GM13976 (cell line): Measurements from ENCODE around the gene ACBD4.

Experiments used
- DNase-seq: peaks from one replicate; pipeline ENCODE4 v3.0.0; 2012; ENCODE audit warnings: low spot score
- in situ Hi-C: fragments of 300-500 bp; cut with MboI; formaldehyde crosslinking; loops from one replicate; pipeline ENCODE4 v1.12.0; 2022; ENCODE audit warnings: low sequenced_read_pairs, mixed read lengths, inconsistent platforms; ENCODE audit not compliant: unreplicated experiment
- TF ChIP-seq, protein P1 (sequence below): IDR thresholded peaks from 2 replicates; pipeline ENCODE4 v1.5.1; 2012; ENCODE audit warnings: borderline replicate concordance, mild to moderate bottlenecking; ENCODE audit not compliant: insufficient read depth; ENCODE audit errors: extremely low read depth, missing control alignments, control extremely low read depth

Gene ACBD4

GRCh38 chr17:45177563-45177962, 42.1 kb downstream of the ACBD4 start:
- in situ Hi-C loops, result no loop called here
- TF ChIP-seq, protein P1, sequence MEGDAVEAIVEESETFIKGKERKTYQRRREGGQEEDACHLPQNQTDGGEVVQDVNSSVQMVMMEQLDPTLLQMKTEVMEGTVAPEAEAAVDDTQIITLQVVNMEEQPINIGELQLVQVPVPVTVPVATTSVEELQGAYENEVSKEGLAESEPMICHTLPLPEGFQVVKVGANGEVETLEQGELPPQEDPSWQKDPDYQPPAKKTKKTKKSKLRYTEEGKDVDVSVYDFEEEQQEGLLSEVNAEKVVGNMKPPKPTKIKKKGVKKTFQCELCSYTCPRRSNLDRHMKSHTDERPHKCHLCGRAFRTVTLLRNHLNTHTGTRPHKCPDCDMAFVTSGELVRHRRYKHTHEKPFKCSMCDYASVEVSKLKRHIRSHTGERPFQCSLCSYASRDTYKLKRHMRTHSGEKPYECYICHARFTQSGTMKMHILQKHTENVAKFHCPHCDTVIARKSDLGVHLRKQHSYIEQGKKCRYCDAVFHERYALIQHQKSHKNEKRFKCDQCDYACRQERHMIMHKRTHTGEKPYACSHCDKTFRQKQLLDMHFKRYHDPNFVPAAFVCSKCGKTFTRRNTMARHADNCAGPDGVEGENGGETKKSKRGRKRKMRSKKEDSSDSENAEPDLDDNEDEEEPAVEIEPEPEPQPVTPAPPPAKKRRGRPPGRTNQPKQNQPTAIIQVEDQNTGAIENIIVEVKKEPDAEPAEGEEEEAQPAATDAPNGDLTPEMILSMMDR, result no peak

DNA sequence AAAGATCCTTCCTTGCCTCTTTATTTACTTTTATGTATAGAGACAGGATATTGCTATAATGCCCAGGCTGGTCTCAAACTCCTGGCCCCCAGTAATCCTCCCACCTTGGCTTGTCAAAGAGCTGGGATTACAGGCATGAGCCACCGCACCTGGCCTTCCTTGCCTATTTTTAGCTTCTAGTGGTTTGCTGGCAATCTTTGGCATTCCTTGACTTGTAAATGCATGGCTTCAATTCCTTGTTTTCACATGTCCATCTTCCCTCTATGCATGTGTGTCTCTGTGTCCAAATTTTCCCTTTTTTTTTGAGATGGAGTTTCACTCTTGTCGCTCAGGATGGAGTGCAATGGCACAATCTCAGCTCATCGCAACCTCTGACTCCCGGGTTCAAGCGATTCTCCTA, 48.7 kb downstream of the ACBD4 start:
- in situ Hi-C loops, result no loop called here

More at GRCh38 chr17:45177563-45177962, 42.1 kb downstream of the ACBD4 start:
- no peak for DNase-seq

DNA sequence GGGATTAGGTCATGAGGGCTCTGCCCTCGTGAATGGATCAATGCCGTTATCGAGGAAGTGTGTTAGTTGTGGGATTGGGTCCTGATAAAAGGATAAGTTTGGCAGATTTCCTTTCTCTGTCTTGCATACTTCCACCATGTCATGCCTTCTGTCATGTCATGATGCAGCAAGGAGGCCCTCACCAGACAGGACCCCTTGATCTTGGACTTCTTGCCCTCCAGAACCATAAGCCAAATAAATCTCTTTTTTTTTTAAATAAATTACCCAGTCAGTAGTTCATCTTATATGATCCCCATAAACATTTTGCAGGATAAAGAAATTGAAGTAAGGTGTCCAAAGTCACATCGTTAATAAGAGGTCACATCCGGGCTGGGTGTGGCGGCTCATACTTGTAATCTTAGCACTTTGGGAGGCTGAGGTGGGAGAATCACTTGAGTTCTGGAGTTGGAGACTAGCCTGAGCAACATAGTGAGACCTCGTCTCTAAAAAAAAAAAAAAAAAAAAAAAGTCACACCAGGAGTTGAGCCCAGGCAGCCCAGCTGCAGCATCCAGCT, 51.4 kb downstream of the ACBD4 start:
- in situ Hi-C loops, result no loop called here
- no peak for DNase-seq
- TF ChIP-seq, protein P1, result no peak

More for the DNA sequence above, 48.7 kb downstream of the ACBD4 start:
- TF ChIP-seq, protein P1, result no peak
- DNase-seq, result no peak

DNA sequence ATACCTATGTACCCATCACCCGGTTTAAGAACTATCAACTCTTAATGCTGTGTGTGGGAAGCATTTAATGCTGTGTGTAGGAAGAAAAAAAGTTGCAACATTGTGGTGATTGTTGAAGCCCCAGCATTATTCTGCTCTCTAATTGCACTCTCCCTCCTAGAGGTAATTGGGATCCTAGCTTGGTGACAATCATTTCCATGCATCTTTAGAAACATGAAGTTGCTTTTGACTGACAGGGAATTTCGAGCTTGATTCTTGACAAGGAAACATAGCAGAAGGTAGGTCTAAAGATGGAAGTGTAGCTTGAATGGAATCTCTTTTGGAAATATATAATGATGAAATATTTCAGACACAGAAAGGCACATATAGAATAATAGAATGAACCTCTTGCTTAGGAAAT, 53.5 kb downstream of the ACBD4 start:
- no peak for DNase-seq
- in situ Hi-C loops, result no loop called here
- TF ChIP-seq, protein P1, result no peak

DNA sequence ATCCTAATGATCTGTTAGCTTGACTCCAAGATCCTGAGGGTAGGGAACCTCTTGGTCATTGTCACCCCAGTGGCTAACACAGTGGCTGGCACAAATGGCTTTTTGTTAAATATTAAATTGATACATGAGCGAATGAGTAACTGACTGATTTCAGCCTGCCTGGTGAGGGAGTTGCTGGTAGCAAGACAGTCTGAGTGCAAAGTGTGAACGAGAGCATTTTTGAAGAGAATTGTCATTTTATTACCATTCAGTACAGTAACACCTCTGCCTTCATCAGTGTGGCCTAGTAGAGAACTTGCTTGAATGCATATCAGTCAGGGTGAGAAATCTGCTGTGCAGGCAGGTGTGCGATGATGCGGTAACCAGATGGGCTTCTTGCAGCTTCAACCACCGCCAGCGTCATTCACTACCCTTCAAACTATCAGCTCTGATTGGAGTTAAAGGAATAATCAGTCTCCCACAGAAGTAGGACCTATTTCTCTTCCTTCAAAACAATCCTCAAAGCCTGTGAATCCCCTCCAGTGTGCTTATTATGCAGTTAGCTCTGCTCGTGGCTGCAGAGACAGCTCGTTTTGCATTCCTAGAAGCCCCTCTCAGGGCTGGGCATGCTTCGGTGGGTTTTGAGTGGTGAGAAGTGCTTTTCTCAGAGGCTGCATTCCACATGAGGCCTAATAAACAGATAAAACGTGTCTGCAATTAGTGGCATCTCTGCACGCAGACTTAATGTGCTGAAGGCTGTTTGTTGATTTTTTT, 55.2 kb downstream of the ACBD4 start:
- in situ Hi-C loops, result loop anchor here (10.0 kb wide), 1 partner anchor 56 kb away; the partner anchor contains the start of genes ACBD4 and PLCD3
- no peak for DNase-seq
- TF ChIP-seq, protein P1, result no peak
